Measurements from ENCODE around the gene RPS19. TPM values are rescaled to one million over a fixed set of nuclear protein-coding genes. Genes with fewer than 3 reads are reported as not detected.

RPS19 gene
- total RNA-seq, 1 experiment from 2014 or later: 3,020 TPM

- ATAC-seq (no peak), DNase-seq (ENCODE audit: low read depth, low spot score) (no peak)
- H4K20me1 ChIP-seq (ENCODE audit: insufficient read depth): no peaks in the 10 kb centered on the region
- H3K9me3 ChIP-seq (ENCODE audit: control insufficient read depth in 1 of 2, insufficient read depth in 1 of 2, low read depth in 1 of 2, low read length in 2 of 2): no peaks in the 10 kb centered on the region
- TF ChIP-seq JUND (IDR thresholded peaks at IDR 0.05) (no peak), CBX3 (IDR thresholded peaks at IDR 0.05; ENCODE audit: low read depth) (no peak), MAX (IDR thresholded peaks at IDR 0.05) (no peak), TCF7L2 (IDR thresholded peaks at IDR 0.05; ENCODE audit: borderline replicate concordance, extremely low read depth, insufficient read depth, insufficient read length) (no peak)
- no peak overlapping the region for H3K9ac ChIP-seq (ENCODE audit: low read length)
- no peak overlapping the region for H3K4me3 ChIP-seq (replicated peaks in 1 of 2; ENCODE audit: low read depth in 1 of 2, low read length in 2 of 2)
- H3K9me2 ChIP-seq (ENCODE audit: insufficient read depth): no peaks in the 10 kb centered on the region
- no peaks in the 10 kb centered on the region for H3K79me2 ChIP-seq (ENCODE audit: insufficient read depth, low read length)
- ChIA-PET POLR2A (interaction anchor here (1.5 kb wide), 1 partner anchor 12 kb away, joined by 6 read pairs; the partner anchor contains the start of gene RPS19), CTCF (no interaction called here), RAD21 (ENCODE audit: low non-redundant PET in 1 of 2, low total read pairs in 2 of 2, uncharacterized antibody in 2 of 2, unreplicated experiment in 2 of 2) (no interaction called here)
- no peak overlapping the region for H2AFZ ChIP-seq (ENCODE audit: low read depth, low read length, poor library complexity, severe bottlenecking)
- intact Hi-C loops (cut with micrococcal nuclease): no loop called here
- peaks cover 17% of the 10 kb centered on the region; the same call in 1 of the 2 replicates for H3K27me3 ChIP-seq (ENCODE audit: insufficient read depth, low read length)
- no TSS peak for BruUV-seq (replicated peaks)
- H3K27ac ChIP-seq (ENCODE audit: low read depth, low read length): no peak overlapping the region
- no peaks in the 10 kb centered on the region for H3K4me1 ChIP-seq (ENCODE audit: control insufficient read depth in 1 of 2, insufficient read depth in 2 of 2, low read length in 2 of 2)
- H3K4me2 ChIP-seq (ENCODE audit: low read length): no peak overlapping the region
- no peaks in the 10 kb centered on the region for H3K36me3 ChIP-seq (ENCODE audit: control insufficient read depth in 1 of 2, insufficient read depth in 2 of 2, low read length in 2 of 2)
Measured at GRCh38 chr19:41847351-41848105, 12.5 kb upstream of the RPS19 start.

GRCh38 chr19:41848666-41849065, 11.4 kb upstream of the RPS19 start:
- Histone ChIP-seq H3K9me3 (ENCODE audit: control insufficient read depth in 1 of 2, insufficient read depth in 1 of 2, low read depth in 1 of 2, low read length in 2 of 2) (no peaks in the 10 kb centered on the region), H3K4me1 (ENCODE audit: control insufficient read depth in 1 of 2, insufficient read depth in 2 of 2, low read length in 2 of 2) (no peaks in the 10 kb centered on the region), H3K4me3 (replicated peaks in 1 of 2; ENCODE audit: low read depth in 1 of 2, low read length in 2 of 2) (no peak overlapping the region), H3K27me3 (ENCODE audit: insufficient read depth, low read length) (peaks cover 28% of the 10 kb centered on the region), H4K20me1 (ENCODE audit: insufficient read depth) (no peaks in the 10 kb centered on the region), H3K79me2 (ENCODE audit: insufficient read depth, low read length) (no peaks in the 10 kb centered on the region), H3K4me2 (ENCODE audit: low read length) (no peak overlapping the region), H2AFZ (ENCODE audit: low read depth, low read length, poor library complexity, severe bottlenecking) (no peak overlapping the region), H3K36me3 (ENCODE audit: control insufficient read depth in 1 of 2, insufficient read depth in 2 of 2, low read length in 2 of 2) (no peaks in the 10 kb centered on the region), H3K27ac (ENCODE audit: low read depth, low read length) (no peak overlapping the region), H3K9me2 (ENCODE audit: insufficient read depth) (no peaks in the 10 kb centered on the region), H3K9ac (ENCODE audit: low read length) (no peak overlapping the region)
- ATAC-seq (no peak), DNase-seq (ENCODE audit: low read depth, low spot score) (no peak)
- intact Hi-C loops (cut with micrococcal nuclease): no loop called here
- ChIA-PET POLR2A (interaction anchor here (1.8 kb wide), 1 partner anchor 11 kb away, joined by 4 read pairs; the partner anchor contains the start of gene RPS19), CTCF (no interaction called here), RAD21 (ENCODE audit: low non-redundant PET in 1 of 2, low total read pairs in 2 of 2, uncharacterized antibody in 2 of 2, unreplicated experiment in 2 of 2) (no interaction called here)
- BruUV-seq (replicated peaks): no TSS peak
- TF ChIP-seq ZBTB33 (IDR thresholded peaks at IDR 0.05; ENCODE audit: extremely low read depth, insufficient replicate concordance, low read length): no peak
- no peak for TF ChIP-seq REST (IDR thresholded peaks at IDR 0.05; ENCODE audit: low read depth)
- TF ChIP-seq EGR1 (IDR thresholded peaks at IDR 0.05; ENCODE audit: low read depth): no peak
- TF ChIP-seq TCF7L2 (IDR thresholded peaks at IDR 0.05; ENCODE audit: borderline replicate concordance, extremely low read depth, insufficient read depth, insufficient read length): no peak
- no peak for TF ChIP-seq CTCF (IDR thresholded peaks at IDR 0.05 in 2 of 3, conservative IDR thresholded peaks at IDR 0.05 in 1 of 3; ENCODE audit: borderline replicate concordance in 1 of 3, insufficient read depth in 1 of 3, low read depth in 2 of 3, low read length in 2 of 3)
- TF ChIP-seq FOSL1 (IDR thresholded peaks at IDR 0.05; ENCODE audit: low read depth): no peak
- no peak for TF ChIP-seq ATF3 (IDR thresholded peaks at IDR 0.05)

All from HCT116 (cell line).